ENCODE results near the gene IL4R.

IL4R gene

DNA sequence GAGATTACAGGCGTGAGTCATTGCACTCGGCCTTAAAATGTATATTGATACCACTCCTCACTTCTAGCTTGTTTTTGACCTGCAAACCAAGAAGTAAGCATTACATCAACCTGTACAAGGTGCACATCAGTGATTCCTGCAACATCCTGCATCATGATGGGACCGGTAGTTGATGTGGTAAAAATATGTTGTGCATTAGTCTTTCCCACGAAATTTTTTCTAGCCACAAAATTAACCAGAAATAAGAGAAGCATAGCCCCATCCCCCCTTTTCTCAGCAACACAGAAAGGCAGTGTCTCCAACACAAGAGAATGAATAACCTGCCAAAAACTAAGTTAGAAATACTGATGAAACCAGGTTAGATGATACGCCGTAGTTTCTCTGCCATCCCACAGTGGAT is 24.1 kb upstream of the IL4R start:
- DNase-seq, result no peak

DNA sequence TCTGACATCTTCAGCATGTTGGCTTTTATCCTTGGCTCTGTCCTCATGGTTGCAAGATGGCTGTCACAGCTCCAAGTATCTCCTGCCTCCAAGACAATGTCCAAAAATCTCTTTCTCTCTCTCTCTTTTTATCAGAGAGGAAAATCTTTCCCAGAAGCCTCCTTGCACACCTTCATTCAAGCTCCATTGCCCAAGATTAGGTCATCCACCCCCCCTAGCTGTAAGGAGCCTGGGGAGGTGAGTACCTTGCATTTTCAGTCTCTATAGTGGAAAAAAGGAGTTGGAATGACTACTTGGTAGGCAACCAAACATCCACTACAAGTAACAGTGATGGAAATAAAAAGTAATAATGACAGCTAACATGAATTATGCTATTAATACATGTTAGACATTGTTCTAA is 23.2 kb upstream of the IL4R start:
- DNase-seq, result no peak

DNA sequence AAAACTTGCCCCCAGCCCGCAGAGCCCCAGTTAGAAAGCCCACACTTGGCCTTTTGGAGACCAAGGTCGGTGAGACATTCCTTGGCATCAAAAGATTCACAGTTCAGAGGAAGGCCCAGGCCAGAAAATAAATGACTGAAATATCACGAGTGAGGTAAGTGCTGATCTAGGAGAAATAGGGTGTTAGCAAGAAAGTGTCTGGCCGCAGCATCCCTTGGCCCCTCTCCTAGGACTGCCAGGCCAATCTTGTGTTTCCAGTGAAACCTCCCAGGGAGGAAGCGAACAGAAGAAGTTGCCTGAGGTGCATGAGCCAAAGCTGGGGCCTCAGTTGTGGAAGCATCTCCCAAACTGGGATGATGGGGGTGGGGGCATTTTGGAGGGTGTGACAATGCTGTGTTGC is 22.7 kb upstream of the IL4R start:
- no peak for DNase-seq

DNA sequence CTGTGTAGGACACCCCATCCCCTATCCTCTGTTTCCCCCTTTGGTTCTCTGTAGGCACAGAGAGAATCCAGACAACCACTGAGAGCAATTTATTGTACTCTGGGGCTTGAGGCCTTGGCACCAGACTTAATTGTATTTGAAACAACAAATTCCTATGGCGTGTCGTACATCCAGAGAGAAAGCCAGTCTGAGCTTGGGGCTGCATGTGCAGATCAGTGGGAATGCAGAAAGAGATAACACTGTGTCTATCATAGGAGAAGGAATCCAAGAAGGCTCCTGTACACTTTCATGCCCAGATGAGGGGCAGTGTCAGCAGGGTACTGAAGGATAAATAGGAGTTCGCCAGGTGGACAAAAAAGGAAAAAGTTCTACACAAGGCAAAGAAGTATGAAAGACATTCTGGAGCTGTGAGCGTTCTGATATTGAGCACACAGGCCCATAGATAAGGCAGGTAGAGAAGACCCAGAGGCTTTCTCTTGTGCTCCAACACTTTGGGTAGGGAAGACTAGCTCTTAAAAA is 22.0 kb upstream of the IL4R start:
- no peak for DNase-seq

DNA sequence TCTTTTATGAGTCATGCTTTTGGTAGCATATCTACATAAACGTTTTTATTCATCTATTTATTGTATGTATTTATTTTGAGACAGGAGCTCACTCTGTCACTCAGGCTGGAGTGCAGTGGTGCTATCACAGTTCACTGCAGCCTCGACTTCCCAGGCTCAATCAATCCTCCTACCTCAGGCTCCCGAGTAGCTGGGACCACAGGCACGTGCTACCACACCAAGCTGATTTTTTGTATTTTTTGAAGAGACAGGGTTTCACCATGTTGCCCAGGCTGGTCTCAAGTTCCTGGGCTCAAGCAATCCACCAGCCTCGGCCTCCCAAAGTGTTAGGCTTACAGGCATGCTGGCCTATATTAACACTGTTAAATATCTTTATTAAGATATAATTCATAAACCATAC is 20.4 kb upstream of the IL4R start:
- no peak for DNase-seq

DNA sequence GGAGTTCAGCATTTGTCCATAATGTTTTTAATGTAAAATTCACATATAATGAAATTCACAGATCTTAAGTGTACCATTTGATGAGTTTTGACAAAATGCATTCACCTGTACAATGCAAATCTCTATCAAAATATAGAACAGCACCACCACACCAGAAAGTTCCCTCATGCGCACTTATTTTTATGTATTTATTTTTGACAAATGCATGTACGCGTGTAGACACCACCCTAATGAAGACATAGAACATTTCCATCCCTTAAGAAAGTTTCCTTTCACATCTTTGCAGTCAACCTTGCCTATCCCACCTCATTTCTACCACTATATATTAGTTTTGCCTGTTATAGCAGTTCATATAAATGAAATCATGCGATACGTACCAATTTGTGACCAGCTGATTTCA is 15.6 kb upstream of the IL4R start:
- DNase-seq, result no peak

DNA sequence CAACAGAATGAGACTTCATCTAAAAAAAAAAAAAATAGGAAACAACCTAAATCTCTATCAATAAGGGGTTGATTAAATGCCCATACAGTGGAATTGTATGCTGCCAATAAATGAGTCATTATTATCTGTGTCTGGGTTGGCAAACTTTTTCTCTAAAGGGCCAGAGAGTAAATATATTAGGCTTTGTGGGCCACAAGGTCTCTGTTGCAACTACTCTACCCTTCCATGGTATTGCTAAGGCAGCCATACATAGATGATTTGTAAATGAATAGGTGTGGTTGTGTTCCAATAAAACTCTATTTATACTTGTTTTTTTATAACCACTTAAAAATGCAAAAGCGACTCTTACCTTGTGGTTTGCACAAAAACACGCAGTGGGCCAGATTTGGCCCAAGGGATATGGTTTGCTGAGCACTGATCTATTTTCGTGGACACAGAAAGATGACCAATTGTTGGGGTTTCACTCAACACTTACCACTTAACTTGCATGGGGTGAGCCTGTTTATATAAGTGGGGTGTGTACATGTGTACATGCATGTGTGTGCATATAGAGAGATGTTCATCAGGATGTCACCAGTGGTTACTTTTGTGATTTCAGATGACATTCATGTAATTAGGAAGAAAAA is 12.4 kb upstream of the IL4R start:
- DNase-seq, result no peak

DNA sequence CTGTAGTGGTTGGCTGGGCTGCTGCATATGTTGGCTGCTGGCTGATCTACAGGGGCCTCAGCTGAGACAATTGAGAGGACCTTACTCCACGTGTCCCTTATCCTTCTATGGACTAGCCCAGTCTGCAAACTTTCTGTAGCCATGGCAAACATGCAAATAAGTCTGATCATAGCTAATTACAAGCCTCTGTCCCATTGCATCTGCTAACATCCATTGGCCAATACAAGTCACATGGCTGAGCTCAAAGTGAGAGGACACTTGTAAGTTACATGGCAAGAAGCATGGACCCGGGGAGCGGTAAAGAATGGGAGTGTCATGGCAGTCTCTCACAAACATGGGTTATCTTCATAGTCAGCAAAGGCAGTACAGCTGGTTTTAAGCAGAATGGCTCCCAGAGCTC is 11.6 kb upstream of the IL4R start:
- DNase-seq, result no peak

DNA sequence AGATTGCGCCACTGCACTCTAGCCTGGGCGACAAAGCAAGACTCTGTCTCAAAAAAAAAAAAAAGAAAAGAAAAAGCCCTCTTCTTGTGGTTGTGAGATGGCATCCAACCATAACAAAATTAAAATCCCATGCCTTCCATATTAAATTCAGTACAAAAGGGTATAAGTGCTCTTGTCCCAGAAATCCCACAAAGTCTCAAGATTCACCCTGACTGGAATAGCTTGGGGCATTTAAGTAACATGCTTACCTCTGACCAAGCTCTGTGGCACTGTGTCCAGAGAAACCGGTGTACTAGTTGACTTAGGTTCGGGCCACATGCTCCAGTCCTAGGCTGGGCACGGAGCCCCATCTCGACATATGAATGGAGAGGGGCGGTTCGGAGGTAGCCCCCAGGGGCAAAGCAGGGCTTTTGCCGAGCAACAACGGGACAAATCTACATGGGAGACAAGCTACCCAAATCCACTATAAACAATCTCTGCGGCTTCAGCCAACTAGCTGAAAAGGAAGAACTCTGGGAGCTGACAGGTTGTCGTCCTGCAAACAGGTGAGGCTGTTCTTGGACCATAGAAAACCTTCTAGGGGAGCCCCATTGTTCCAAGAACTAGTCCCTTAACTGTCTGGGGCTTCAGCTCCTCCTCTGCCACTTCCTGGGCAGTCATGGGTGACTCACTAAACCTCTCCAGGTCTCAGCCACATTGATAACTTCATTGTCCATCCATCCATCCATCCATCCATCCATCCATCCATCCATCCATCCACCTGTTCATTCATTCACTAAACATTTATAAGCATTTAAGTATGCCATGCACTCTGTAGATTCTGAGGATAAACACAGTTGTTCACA is 10.3 kb upstream of the IL4R start:
- DNase-seq, result no peak

DNA sequence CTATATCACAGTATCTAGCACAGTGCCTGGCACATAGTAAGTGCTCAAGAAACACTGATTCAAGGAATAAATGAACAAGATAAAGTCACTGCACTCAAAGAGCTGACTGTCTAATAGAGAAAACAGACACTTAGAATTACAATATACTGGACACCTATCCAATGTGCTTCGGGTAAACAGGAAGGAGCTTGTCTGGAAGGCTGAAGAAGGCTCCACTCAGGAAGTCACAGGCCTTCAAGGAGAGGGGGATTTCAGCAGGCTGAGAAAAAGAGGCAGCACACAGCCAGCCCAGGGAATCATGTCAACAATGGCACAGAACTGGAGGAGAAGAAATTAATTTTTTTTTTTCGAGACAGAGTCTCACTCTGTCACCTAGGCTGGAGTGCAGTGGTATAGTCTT is 9.7 kb upstream of the IL4R start:
- no peak for DNase-seq

DNA sequence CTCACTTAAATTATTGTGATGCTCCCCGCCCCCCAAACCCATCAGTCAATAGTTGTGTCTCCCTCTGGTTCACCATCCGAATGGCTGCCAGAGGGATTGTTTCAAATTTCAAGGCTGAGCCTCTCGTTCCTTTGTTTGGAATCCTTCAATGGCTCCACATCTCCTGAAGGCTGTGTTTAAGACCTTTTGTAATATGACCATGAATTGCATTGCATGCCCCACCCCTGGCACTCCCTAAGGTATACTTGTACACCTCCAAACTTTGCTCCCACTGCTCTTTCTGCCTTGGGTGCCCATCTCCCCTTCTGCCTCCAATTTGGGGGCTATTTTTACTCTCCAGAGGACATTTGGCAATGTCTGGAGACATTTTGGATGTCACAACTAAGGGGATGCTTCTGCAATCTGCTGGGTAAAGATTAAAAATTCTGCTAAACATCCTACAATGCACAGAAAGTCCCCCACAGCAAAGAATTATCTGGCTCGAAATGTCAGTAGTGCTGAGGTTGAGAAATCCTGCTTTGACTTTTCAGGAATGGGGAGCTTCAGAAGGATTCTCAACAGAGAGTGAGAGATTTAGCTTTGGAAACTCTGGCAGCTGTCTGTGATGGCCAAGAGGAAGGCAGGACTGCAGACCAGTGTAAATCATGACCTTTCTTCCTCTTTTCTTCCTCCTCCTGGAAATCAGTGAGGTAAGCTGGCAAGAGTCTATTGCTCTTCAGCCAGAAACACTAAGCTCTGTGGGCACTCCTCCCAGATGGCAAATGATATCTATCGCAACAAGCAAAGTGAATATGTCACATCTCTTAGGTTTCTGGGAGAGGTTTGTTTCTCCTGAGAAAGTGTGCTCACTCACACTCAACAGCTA is 8.7 kb upstream of the IL4R start:
- DNase-seq, result no peak

DNA sequence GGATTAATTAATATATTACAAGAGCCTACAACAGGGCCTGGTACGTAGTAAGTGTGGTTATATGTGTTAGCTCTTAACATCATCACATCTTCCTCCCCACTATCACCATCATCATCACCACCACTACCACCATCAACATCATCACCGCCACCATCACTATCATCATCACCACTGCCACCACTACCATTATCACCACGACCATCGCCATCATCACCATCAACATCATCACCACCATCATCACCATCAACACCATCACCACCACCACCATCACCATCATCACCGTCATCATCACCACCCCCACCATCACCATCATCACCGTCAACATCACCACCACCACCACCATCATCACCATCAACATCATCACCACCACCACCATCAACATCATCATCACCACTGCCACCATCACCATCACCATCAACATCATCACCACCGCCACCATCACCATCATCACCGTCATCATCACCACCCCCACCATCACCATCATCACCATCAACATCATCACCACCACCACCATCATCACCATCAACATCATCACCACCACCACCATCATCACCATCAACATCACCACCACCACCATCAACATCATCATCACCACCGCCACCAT is 7.8 kb upstream of the IL4R start:
- no peak for DNase-seq

DNA sequence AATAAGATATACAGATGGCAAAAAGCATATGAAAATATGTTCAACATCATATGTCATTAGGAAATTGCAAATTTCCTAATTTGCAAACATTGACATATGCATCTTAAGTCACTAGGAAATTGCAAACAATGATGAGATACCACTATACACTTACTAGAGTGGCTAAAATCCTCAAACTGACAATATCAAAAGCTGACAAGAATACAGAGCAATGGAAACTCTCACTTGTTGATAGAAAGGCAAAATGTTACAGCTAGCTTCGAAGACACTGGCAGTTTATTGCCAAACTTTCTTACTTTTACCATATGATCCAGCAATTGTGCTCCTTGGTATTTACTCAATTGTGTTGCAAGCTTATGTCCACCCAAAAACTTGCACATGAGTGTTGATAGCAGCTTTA is 5.0 kb upstream of the IL4R start:
- no peak for DNase-seq

DNA sequence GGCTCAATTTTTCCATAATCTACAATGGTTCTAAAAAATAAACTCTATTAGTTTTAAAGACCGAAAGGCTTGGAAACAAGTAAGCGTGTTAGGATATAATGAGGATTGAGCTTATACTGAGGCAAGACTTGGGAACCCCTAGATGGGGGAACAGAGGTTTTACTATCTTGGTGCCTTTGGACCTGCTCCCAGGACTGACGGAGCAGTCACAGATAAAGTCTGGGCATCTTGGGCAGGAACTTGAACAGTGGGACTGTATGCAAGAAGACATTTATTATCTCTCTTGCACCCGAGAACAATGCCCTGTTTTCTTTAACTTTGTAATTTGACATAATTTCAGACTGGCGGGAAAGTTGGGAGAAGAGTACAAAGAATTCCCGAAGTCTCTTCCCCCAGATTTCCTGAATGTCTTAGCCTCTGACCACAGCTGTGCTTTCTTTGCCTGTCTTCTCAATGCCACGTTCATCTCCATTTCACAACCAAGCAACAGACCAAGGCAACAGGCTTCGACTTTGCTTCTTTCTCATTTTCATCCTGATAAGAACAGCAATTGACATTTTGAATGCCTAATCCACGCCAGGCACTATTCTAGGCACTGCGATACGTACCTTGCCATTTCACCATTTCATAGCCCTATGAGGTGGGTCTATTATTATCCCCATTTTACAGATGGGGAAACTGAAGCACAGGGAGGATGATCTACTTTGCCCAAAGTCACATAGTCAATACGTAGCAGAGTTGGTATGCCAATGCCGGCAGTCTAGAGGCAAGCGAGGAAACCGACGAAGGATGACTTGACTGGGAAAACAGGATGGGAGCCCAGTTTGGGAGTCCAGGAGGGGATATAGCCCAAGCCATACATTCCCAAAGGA is 3.0 kb upstream of the IL4R start:
- no peak for DNase-seq

DNA sequence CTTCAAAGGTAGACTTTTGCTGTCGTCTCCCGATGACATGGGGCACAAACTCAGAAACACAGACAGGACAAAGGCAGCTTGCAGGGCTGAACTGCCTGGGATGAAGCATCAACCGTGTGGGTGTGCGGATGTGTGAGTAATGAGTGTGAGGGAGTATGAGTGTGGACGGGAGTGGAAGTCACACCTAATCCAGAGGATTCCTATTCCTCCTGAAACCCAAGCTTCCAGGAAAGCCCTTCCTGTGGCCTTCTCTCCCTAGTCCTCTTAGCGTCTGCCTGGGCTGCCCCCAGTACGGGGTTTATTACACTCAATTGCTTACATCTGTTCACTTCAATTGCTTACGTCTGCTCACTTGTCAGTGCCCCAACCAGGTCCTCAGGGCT is 2.3 kb upstream of the IL4R start:
- DNase-seq, result no peak

DNA sequence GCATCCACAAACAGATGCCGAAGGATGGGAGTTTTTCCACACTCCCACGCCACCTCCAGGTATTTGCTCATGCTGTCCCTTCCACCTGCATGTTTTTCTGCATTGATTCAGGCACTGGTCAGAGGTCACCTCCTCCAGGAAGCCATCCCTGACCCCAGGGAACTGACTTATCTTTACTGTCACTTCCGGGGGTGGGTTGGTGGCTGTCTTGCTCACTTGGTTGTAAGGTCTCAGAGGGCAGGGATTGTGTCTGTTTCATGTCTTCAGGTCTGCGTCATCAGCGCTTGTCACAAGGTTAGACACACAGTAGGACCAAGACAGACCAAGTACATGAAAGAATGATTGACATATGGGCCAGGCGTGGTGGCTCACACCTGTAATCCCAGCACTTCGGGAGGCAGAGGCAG is 1.9 kb upstream of the IL4R start:
- DNase-seq, result no peak

DNA sequence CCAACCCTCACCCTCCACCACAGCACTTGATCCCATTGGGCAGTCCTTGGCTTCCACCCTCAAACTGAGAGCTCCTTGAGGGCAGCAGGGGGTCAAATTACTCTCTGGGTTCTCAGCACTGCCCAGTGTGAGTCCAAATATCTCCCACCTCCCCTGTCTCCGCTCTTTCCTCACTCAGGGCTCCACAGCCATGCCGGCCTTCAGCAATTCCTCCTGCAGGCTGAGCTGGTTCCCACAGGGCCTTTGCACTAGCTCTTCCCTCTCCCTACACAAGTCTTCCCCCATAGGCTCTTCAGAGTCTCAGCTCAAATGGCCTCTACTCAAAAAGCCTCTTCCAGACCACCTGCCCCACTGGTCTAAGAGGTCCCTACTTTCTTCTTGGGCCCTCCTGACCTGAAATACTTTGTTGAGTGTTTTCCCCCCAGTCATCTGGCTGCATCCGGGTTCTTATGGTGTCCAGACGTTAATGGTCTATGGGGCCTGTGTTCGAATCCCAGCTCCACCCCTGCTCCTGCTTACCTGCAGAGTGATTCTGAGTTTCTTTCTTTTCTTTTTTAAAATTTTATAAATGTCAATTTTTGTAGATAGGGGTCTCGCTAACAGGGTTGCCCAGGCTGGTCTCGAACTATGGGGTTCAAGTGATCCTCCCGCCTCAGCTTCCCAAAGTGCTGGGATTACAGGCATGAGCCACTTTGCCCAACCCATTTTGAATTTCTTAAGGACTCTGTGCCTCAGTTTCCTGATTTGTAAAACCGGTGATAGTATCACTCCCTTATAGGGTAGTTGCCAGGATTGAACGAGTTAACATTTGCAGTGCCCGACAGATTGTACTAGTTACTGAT is 973 bp upstream of the IL4R start:
- DNase-seq, result no peak

DNA sequence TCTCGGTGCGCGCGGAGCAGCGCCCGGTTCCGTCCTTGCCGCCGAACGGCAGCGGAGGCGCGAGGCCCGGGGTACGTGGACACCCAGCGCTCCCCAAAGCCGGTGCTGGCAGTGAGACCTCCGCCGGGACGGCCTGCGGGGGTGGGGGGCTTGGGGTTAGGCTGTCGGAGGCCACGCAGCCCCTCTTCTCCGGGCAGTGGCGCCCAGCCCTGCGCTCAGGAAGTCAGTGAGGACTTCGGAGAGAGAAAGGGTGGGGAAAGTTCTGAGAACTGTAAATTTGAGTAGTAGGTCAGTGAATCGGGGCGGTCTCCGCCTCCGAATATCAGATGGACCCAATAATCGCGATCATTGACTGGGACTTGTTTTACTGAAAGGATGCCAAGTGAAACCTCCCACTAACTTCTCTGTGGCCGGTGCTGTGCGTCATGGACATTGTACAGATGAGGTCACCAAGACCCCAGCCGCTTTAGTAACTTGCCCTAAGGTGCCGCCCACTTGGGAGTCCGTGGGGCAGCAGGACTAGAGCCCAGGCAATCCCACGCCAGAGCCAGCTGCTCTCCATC is 468 bp downstream of the IL4R start:
- DNase-seq, result no peak

DNA sequence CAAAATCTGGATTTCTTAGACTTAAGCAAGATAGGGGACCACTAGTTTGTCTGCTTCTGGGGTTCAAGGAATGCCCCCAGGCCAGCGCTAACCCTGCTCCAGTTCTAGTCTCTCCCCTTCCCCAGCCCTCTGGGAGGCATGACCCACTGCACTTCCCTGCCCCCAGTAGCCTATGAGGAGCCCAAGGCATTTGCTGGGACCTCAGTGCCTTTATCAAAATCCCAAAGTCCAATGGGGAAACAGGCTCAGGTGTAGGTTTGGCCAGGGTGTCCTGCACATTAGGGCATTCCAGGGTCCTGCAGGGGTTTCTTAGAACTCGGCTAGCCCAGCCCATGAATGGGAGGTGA is 1.2 kb downstream of the IL4R start:
- DNase-seq, result no peak

DNA sequence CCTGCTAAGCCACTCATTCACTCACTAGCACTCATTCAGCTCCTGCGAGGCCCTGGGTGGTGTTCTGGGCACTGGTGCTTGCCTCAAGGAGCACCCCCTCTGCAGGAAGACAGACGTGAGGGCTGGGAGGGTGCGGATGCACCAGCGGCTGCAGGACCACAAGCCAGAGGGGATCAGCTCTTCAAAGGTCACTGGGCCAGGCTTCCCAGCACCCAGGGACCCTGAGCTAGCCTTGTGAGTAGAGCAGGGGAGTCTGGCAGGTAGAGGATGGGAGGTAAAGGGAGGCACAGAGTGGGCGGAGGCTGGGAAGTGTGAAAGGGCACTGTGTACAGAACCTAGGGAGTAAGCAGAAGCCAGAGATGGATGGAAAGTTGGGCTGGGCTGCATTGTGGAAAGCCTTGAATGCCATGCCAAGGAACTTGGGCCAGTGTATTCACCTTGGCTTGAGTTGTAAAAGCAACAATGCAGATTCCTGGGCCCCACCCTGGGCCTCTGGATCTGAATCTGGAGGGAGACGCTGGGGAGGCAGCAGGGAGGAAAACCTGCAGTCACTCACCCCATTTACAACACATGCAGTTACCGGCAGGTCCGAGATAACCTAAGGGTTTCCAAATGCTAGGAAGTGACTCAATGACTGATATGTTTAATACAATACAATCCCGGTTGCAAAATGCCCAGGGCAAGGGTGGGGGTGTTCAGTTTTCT is 1.7 kb downstream of the IL4R start:
- DNase-seq, result no peak
